Panc1 (cell line): ENCODE data around the gene ELMO1. TPM values are rescaled to one million over a fixed set of nuclear protein-coding genes. Genes with fewer than 3 reads are reported as not detected.

Source experiments
- ATAC-seq: fragments of 200-7000 bp; cut with Tn5 transposase; 2 replicates; pipeline ENCODE4 v1.9.1; 2020; ENCODE audit warnings: mild to moderate bottlenecking, moderate library complexity
- BruUV-seq: library from RNA; stranded (reverse); fragments of 400-500 nt; replicated peaks from 2 replicates; lab custom pipeline; 2021; lab: Mats Ljungman, UMichigan
- CTCF ChIA-PET: fragments of 300-600 bp; sonication (Branson Sonifier 250); formaldehyde crosslinking; loops from one replicate; lab custom pipeline; 2022; ENCODE audit warnings: antibody characterized with exemption; lab: Charles Lee
- POLR2A ChIA-PET: fragments of 300-600 bp; sonication (Branson Sonifier 250); formaldehyde crosslinking; loops from one replicate; lab custom pipeline; 2022; ENCODE audit warnings: antibody characterized with exemption; lab: Charles Lee
- DNase-seq: peaks from one replicate; pipeline ENCODE4 v3.0.0-alpha.2; 2010; ENCODE audit warnings: low read depth, low spot score
- H3K27ac ChIP-seq: 2 replicates; pipeline ENCODE4 v1.5.1; 2011; ENCODE audit warnings: mild to moderate bottlenecking, low read length, inconsistent platforms
- H3K27me3 ChIP-seq: fragments of 200-500 bp; sonication (Bioruptor generic); 2 replicates; pipeline ENCODE4 v1.6.0; 2014; ENCODE audit warnings: low read length, inconsistent platforms; ENCODE audit not compliant: control insufficient read depth, insufficient read depth
- H3K36me3 ChIP-seq: fragments of 200-500 bp; sonication (Bioruptor generic); 2 replicates; pipeline ENCODE4 v1.5.1; 2014; ENCODE audit warnings: inconsistent platforms, mild to moderate bottlenecking, low read length, moderate library complexity; ENCODE audit not compliant: control insufficient read depth, insufficient read depth
- H3K4me1 ChIP-seq: 2 replicates; pipeline ENCODE4 v1.5.1; 2011; ENCODE audit warnings: inconsistent platforms, mild to moderate bottlenecking, low read length, moderate library complexity; ENCODE audit not compliant: control insufficient read depth, insufficient read depth
- H3K4me3 ChIP-seq, 2 experiments: 2 replicates each; pipeline ENCODE4 v1.5.1; 2011 to 2012; ENCODE audit warnings: low read depth in 2 of 2, low read length in 2 of 2, mild to moderate bottlenecking in 2 of 2, inconsistent platforms in 1 of 2, moderate library complexity in 1 of 2
- H3K9me3 ChIP-seq: fragments of 200-500 bp; sonication (Bioruptor generic); 2 replicates; pipeline ENCODE4 v1.5.1; 2014; ENCODE audit warnings: low read depth, mild to moderate bottlenecking, inconsistent platforms, low read length, moderate library complexity; ENCODE audit not compliant: control insufficient read depth, insufficient read depth
- CTCF ChIP-seq: fragments of 450-650 bp; IDR thresholded peaks from 2 replicates; pipeline ENCODE4 v1.5.1; 2017; ENCODE audit warnings: mild to moderate bottlenecking
- POLR2AphosphoS5 ChIP-seq: IDR thresholded peaks from 2 replicates; pipeline ENCODE4 v1.6.1; 2012; ENCODE audit warnings: mild to moderate bottlenecking, low read depth, low read length, moderate library complexity
- REST ChIP-seq, 2 experiments: IDR thresholded peaks; 2 replicates each; pipeline ENCODE4 v1.6.1; 2011 to 2012; ENCODE audit warnings: low read depth in 2 of 2, control low read depth in 1 of 2, low read length in 1 of 2, mild to moderate bottlenecking in 1 of 2, moderate library complexity in 1 of 2; ENCODE audit not compliant: insufficient read depth in 1 of 2
- SIN3A ChIP-seq: IDR thresholded peaks from 2 replicates; pipeline ENCODE4 v1.6.1; 2012; ENCODE audit warnings: low read depth, mild to moderate bottlenecking, low read length, moderate library complexity, borderline replicate concordance; ENCODE audit not compliant: insufficient read depth
- TCF7L2 ChIP-seq: IDR thresholded peaks from 2 replicates; pipeline ENCODE4 v1.6.1; 2011; ENCODE audit warnings: mild to moderate bottlenecking, low read depth, low read length, inconsistent platforms
- in situ Hi-C: cut with HindIII; loops from 2 replicates; pipeline ENCODE4 v1.10.0; 2016; ENCODE audit warnings: low sequenced_read_pairs, low pct_unique_long_range_greater_than_20kb
- intact Hi-C: fragments of 100-400 bp; cut with micrococcal nuclease; formaldehyde crosslinking; loops from one replicate; pipeline ENCODE4 v1.10.0; 2022; ENCODE audit not compliant: unreplicated experiment
- total RNA-seq: library from RNA; stranded (reverse); gene quantifications from one replicate; pipeline ENCODE4 v1.2.1, GENCODE V29; 2021; ENCODE audit not compliant: unreplicated experiment

The ELMO1 gene
- total RNA-seq, 1 experiment from 2014 or later = 0.80 TPM

GRCh38 chr7:36827726-36828703 lies 620.6 kb downstream of the ELMO1 start:
- in situ Hi-C loops = no loop called here
- TF ChIP-seq REST (IDR thresholded peaks at IDR 0.05; ENCODE audit: insufficient read depth in 1 of 2, low read depth in 2 of 2, low read length in 1 of 2) = no peak
- TF ChIP-seq POLR2AphosphoS5 = no peak
- TF ChIP-seq CTCF = no peak
- TF ChIP-seq TCF7L2 = no peak
- no peak for TF ChIP-seq SIN3A
- ATAC-seq (no peak), DNase-seq (no peak)
- POLR2A ChIA-PET = no interaction called here
- no TSS peak for BruUV-seq
- Histone ChIP-seq H3K27me3 (no peaks in the 10 kb centered on the region), H3K9me3 (peaks cover 8% of the 10 kb centered on the region; the same call in 1 of the 2 replicates), H3K4me3 (no peak overlapping the region), H3K27ac (no peak overlapping the region), H3K36me3 (no peaks in the 10 kb centered on the region), H3K4me1 (no peaks in the 10 kb centered on the region)
- CTCF ChIA-PET = no interaction called here
- intact Hi-C loops = no loop called here

GRCh38 chr7:36825501-36825900 lies 623.2 kb downstream of the ELMO1 start:
- H3K27me3 ChIP-seq = no peaks in the 10 kb centered on the region
- POLR2A ChIA-PET = no interaction called here
- H3K9me3 ChIP-seq = peaks cover under 1% of the 10 kb centered on the region; the same call in 1 of the 2 replicates
- no peak for DNase-seq
- BruUV-seq = no TSS peak
- ATAC-seq = no peak
- H3K27ac ChIP-seq = no peak overlapping the region
- H3K4me3 ChIP-seq = no peak overlapping the region
- in situ Hi-C loops (no loop called here), intact Hi-C loops (no loop called here)
- H3K36me3 ChIP-seq = no peaks in the 10 kb centered on the region
- TF ChIP-seq REST (IDR thresholded peaks at IDR 0.05; ENCODE audit: insufficient read depth in 1 of 2, low read depth in 2 of 2, low read length in 1 of 2) (no peak), CTCF (no peak), POLR2AphosphoS5 (no peak), SIN3A (no peak), TCF7L2 (no peak)
- no peaks in the 10 kb centered on the region for H3K4me1 ChIP-seq
- CTCF ChIA-PET = no interaction called here
